Fibroblast of lung (primary cell): Measurements from ENCODE around the gene PRKAG2.

ENCODE experiments used
- CTCF ChIP-seq, 2 donors: IDR thresholded peaks in 1 of 2; conservative IDR thresholded peaks in 1 of 2; 1 replicate in 1 of 2; 2 replicates in 1 of 2; pipeline ENCODE4 v1.5.1; 2011 to 2012; ENCODE audit warnings: low read length in 2 of 2, control low read depth in 1 of 2, inconsistent platforms in 1 of 2, low read depth in 1 of 2, mild to moderate bottlenecking in 1 of 2
- EZH2 ChIP-seq: IDR thresholded peaks from 2 replicates; pipeline ENCODE4 v1.5.1; 2012; ENCODE audit warnings: low read length, control low read depth, mild to moderate bottlenecking; ENCODE audit errors: missing control alignments

GRCh38 chr7:151729521-151729921 is 147.4 kb downstream of the PRKAG2 start:
- no peak for TF ChIP-seq CTCF (conservative IDR thresholded peaks at IDR 0.05 in 1 of 2, IDR thresholded peaks at IDR 0.05 in 1 of 2; ENCODE audit: low read depth in 1 of 2, low read length in 2 of 2)
- no peak for TF ChIP-seq EZH2
